ENCODE results near the gene CMTM6.

Gene CMTM6

GRCh38 chr3:32448686-32449474 lies 53.8 kb downstream of the CMTM6 start:
- Histone ChIP-seq H3K36me3 (ENCODE audit: control insufficient read depth, insufficient read depth, low read length) (no peaks in the 10 kb centered on the region), H3K4me3 (ENCODE audit: low read depth, low read length) (no peak overlapping the region), H3K79me2 (no peaks in the 10 kb centered on the region), H3K27me3 (ENCODE audit: control insufficient read depth, insufficient read depth, low read length) (no peaks in the 10 kb centered on the region), H3K4me2 (ENCODE audit: low read length) (no peak overlapping the region), H3K9me3 (ENCODE audit: control insufficient read depth, low read length) (no peaks in the 10 kb centered on the region), H2AFZ (no peak overlapping the region), H3K9ac (no peak overlapping the region), H3K27ac (no peak overlapping the region), H3K4me1 (no peaks in the 10 kb centered on the region)
- TF ChIP-seq CTCF (IDR thresholded peaks at IDR 0.05), result no peak

GRCh38 chr3:32447865-32448400 lies 54.7 kb downstream of the CMTM6 start:
- Histone ChIP-seq H3K4me2 (ENCODE audit: low read length) (no peak overlapping the region), H3K36me3 (ENCODE audit: control insufficient read depth, insufficient read depth, low read length) (no peaks in the 10 kb centered on the region), H3K9ac (no peak overlapping the region), H3K27me3 (ENCODE audit: control insufficient read depth, insufficient read depth, low read length) (no peaks in the 10 kb centered on the region), H3K9me3 (ENCODE audit: control insufficient read depth, low read length) (no peaks in the 10 kb centered on the region), H3K27ac (no peak overlapping the region), H3K79me2 (no peaks in the 10 kb centered on the region), H2AFZ (no peak overlapping the region), H3K4me3 (ENCODE audit: low read depth, low read length) (no peak overlapping the region), H3K4me1 (no peaks in the 10 kb centered on the region)
- no peak for TF ChIP-seq CTCF (IDR thresholded peaks at IDR 0.05)

GRCh38 chr3:32443478-32443877 lies 59.2 kb downstream of the CMTM6 start:
- no peaks in the 10 kb centered on the region for H3K9me3 ChIP-seq (ENCODE audit: control insufficient read depth, low read length)
- no peak overlapping the region for H3K27ac ChIP-seq
- H3K79me2 ChIP-seq, result no peaks in the 10 kb centered on the region
- no peak overlapping the region for H3K4me3 ChIP-seq (ENCODE audit: low read depth, low read length)
- H2AFZ ChIP-seq, result no peak overlapping the region
- no peaks in the 10 kb centered on the region for H3K4me1 ChIP-seq
- no peak for TF ChIP-seq CTCF (IDR thresholded peaks at IDR 0.05)
- H3K36me3 ChIP-seq (ENCODE audit: control insufficient read depth, insufficient read depth, low read length), result no peaks in the 10 kb centered on the region
- no peak overlapping the region for H3K9ac ChIP-seq
- H3K4me2 ChIP-seq (ENCODE audit: low read length), result no peak overlapping the region
- H3K27me3 ChIP-seq (ENCODE audit: control insufficient read depth, insufficient read depth, low read length), result no peaks in the 10 kb centered on the region

GRCh38 chr3:32442766-32443165 lies 59.9 kb downstream of the CMTM6 start:
- no peaks in the 10 kb centered on the region for H3K27me3 ChIP-seq (ENCODE audit: control insufficient read depth, insufficient read depth, low read length)
- no peaks in the 10 kb centered on the region for H3K9me3 ChIP-seq (ENCODE audit: control insufficient read depth, low read length)
- no peaks in the 10 kb centered on the region for H3K79me2 ChIP-seq
- no peak overlapping the region for H2AFZ ChIP-seq
- no peak overlapping the region for H3K27ac ChIP-seq
- H3K36me3 ChIP-seq (ENCODE audit: control insufficient read depth, insufficient read depth, low read length), result no peaks in the 10 kb centered on the region
- H3K4me3 ChIP-seq (ENCODE audit: low read depth, low read length), result no peak overlapping the region
- no peak for TF ChIP-seq CTCF (IDR thresholded peaks at IDR 0.05)
- no peak overlapping the region for H3K4me2 ChIP-seq (ENCODE audit: low read length)
- H3K4me1 ChIP-seq, result no peaks in the 10 kb centered on the region
- no peak overlapping the region for H3K9ac ChIP-seq
